ENCODE measurements around the gene HOXB7.

The HOXB7 gene

DNA sequence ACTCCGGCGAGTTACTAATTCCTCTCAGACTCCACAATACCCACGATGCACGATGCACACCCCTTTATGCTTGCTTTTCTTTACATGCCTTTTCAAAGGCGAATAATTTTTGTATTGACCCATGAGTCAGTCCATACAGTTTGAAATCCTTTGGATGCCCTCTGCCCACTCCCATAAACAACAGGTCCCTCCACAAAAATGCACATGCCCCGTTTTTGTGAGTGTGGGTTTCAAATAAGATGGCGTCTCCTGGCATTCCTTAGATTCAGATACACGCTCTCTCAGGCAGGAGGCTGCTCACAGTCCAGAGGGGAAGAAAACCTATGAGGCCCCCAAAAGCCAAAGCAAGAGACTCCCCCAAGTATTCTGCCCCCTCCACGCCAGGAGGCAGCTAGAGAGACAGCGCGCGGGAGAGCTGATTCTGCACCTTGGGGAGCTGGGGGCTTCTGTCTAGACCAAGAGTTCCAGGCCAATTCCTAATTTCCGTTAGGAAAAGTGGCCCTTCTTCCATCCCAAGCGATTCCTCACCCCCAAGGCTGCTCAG is 34.9 kb upstream of the HOXB7 start:
- TF ChIP-seq, protein P1, sequence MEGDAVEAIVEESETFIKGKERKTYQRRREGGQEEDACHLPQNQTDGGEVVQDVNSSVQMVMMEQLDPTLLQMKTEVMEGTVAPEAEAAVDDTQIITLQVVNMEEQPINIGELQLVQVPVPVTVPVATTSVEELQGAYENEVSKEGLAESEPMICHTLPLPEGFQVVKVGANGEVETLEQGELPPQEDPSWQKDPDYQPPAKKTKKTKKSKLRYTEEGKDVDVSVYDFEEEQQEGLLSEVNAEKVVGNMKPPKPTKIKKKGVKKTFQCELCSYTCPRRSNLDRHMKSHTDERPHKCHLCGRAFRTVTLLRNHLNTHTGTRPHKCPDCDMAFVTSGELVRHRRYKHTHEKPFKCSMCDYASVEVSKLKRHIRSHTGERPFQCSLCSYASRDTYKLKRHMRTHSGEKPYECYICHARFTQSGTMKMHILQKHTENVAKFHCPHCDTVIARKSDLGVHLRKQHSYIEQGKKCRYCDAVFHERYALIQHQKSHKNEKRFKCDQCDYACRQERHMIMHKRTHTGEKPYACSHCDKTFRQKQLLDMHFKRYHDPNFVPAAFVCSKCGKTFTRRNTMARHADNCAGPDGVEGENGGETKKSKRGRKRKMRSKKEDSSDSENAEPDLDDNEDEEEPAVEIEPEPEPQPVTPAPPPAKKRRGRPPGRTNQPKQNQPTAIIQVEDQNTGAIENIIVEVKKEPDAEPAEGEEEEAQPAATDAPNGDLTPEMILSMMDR (conservative IDR thresholded peaks at IDR 0.05; ENCODE audit: low read depth, low read length) = no peak
- H3K4me3 ChIP-seq (ENCODE audit: low read length) = no peak overlapping the region

DNA sequence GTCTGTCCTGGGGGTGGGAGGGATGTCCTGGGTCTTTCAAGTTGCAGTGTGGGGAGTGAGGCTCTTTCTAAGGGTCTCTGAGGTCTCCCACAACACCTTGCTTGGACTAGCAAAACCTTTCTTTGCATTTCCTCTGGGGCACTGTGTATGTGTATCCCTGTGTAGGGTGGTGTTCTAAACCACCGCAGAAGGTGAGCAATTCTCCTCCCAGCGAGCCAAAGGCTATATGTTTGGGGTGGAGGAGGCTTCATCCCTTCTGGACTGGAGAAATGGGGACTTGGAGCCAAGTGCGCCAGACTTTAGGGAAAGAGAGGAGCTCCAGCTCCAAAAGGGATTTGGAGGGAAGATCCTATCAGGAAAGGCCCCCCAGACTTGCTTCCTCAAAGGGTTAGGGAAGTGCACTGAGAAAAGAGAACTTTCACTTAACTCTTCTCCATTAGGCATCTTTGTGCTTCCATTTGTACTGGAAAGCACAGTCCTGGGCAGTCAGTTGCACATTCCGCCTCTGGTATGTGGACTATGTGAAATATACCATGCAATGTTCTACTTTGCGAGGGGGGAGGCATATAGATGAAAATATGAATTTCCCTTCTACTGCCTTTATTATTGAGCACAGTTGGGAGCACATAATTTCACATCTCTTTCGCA is 34.2 kb upstream of the HOXB7 start:
- H3K4me3 ChIP-seq (ENCODE audit: low read length) = no peak overlapping the region
- TF ChIP-seq, protein P1 (conservative IDR thresholded peaks at IDR 0.05; ENCODE audit: low read depth, low read length) = no peak
- DNase-seq (ENCODE audit: low read depth) = no peak

More for the DNA sequence above, 34.9 kb upstream of the HOXB7 start:
- no peak for DNase-seq (ENCODE audit: low read depth)

DNA sequence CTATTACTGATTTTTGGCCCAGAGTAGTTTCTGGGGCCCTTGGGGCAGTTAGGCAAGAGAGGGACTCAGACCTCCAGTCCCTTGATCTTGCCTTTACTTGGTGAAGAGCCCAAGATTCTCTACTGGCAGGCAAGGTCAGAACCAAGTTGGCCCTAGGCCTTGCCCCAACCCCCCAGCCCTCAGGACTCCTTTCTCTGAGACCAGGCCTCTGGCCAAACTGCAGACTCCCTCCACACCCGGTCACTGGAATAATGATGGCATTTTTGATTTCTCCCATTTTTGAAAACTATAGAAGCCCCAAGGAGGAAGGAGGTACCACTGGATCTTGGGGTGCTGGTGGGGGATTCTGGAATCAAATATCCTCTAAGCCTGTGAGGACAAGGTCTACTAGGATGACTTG is 33.3 kb upstream of the HOXB7 start:
- DNase-seq (ENCODE audit: low read depth) = no peak
- TF ChIP-seq, protein P1 (conservative IDR thresholded peaks at IDR 0.05; ENCODE audit: low read depth, low read length) = no peak
- H3K4me3 ChIP-seq (ENCODE audit: low read length) = no peak overlapping the region

DNA sequence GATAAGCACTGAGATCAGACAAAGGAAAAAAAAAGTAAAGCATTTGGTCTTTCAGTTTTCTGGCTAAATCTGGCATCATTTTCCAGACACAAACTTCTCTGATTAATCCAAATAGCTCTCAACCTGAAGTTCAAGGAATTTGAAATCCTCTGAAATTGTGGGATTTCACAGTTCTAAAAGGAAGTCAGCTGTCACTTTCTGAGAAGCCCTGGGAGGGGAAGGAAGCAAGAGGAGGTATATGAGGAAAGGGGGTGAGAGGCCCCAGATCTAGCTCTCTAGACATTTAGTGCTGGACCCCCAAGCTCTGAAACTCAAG is 32.8 kb upstream of the HOXB7 start:
- H3K4me3 ChIP-seq (ENCODE audit: low read length) = no peak overlapping the region
- no peak for DNase-seq (ENCODE audit: low read depth)
- TF ChIP-seq, protein P1 (conservative IDR thresholded peaks at IDR 0.05; ENCODE audit: low read depth, low read length) = no peak

DNA sequence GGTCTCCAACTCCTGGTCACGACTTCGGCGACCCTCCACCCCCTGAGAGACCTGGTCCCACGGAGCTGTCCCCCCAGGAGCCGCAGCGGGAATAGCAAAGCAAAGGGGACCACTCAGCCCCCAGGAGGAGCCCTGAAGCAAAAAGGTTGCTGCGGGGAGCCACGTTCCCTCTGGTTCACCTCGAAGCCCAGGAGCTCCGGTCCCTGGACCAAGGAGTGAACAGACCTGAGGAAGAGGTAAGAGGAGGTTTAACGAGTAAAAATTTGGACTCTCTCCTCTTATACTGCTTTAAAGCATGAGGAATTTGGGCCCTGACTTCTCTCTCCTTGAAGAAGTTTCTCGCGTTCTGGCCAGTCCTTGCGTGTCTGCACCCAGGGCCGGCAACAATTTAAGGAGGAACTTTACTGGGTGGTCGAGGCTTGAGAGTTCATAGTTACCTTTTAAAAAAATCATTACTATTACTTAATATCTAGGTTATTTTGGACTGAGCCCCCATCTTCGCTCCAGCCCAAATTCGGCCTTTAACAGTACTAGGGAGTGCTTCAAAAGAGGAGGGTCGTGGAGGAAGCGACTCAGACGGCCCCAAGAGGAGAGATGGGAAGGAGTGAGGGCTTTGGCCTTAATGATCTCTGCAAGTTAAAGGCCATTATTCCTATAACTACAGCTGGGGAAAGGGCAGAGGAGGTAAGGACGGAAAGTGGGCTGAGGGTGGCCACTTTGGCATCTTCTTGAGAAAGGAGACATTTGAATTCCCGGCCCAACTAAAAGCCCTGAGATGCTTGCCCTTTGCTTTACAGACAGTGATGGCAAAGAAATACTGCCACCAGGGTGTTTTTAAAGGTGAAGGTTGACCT is 32.3 kb upstream of the HOXB7 start:
- no peak for DNase-seq (ENCODE audit: low read depth)
- TF ChIP-seq, protein P1 (conservative IDR thresholded peaks at IDR 0.05; ENCODE audit: low read depth, low read length) = no peak
- H3K4me3 ChIP-seq (ENCODE audit: low read length) = no peak overlapping the region

DNA sequence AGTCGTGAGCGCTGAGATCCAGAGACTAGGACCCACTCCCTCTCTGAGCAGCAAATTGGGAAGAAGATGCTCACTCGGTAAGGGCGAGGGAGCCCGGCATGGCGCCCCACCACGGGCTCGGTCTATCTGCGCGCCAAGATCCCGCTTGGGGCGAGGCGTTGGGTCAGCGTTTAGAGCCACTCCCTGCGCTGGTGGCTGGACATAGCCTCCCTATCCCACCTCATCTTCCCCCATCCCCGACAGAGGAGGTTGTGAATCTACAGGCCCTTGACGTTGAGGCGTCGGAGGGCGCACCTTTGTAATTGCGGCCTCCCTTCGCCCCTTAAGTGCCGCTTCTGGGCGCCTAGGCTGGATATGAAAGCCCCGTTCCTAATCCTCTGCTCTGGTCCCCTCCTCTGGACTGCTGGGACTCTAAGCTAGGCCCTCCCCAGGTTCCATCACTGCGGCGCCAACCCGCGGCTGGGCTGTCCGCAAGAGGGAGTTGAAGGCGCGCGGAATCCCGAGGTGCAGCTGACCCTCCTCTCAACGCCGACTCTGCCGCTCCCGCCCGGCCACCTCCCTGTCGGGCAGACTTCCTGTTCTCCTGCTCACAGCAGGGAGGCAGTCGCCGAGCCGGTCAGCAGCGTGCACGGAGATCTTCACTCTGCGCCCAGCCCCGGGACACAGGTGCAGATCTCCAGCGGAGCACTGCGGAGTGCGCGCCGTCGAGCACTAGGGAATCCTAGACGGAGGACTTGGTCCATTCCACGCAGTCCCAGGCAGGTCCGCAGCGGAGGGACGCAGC is 31.4 kb upstream of the HOXB7 start:
- no peak overlapping the region for H3K4me3 ChIP-seq (ENCODE audit: low read length)
- TF ChIP-seq, protein P1 (conservative IDR thresholded peaks at IDR 0.05; ENCODE audit: low read depth, low read length) = no peak
- no peak for DNase-seq (ENCODE audit: low read depth)

Measured in retinal pigment epithelial cell (primary cell).